22Rv1 (cell line): ENCODE results near the gene DSCAML1.

ENCODE experiments used
- H3K27ac ChIP-seq: fragments of 450-650 bp; 2 replicates; pipeline ENCODE4 v1.5.1; 2017
- CTCF ChIP-seq: fragments of 450-650 bp; IDR thresholded peaks from 2 replicates; pipeline ENCODE4 v1.5.1; 2017; ENCODE audit warnings: mild to moderate bottlenecking
- ZFX ChIP-seq: fragments of 450-650 bp; IDR thresholded peaks from 2 replicates; pipeline ENCODE4 v1.6.1; 2017; ENCODE audit warnings: antibody characterized with exemption, borderline replicate concordance

DSCAML1 gene

GRCh38 chr11:117744471-117745150, 52.4 kb downstream of the DSCAML1 start:
- no peak overlapping the region for H3K27ac ChIP-seq
- no peak for TF ChIP-seq CTCF
- no peak for TF ChIP-seq ZFX

GRCh38 chr11:117743121-117743815, 53.7 kb downstream of the DSCAML1 start:
- TF ChIP-seq CTCF (no peak), ZFX (no peak)

GRCh38 chr11:117738246-117738957, 58.6 kb downstream of the DSCAML1 start:
- no peak overlapping the region for H3K27ac ChIP-seq
- TF ChIP-seq CTCF (no peak), ZFX (no peak)

More at GRCh38 chr11:117743121-117743815, 53.7 kb downstream of the DSCAML1 start:
- H3K27ac ChIP-seq: no peak overlapping the region

- H3K27ac ChIP-seq: no peak overlapping the region
- TF ChIP-seq ZFX (no peak), CTCF (no peak)
These were observed 61.6 kb downstream of the DSCAML1 start for GRCh38 chr11:117735350-117735977.

DNA sequence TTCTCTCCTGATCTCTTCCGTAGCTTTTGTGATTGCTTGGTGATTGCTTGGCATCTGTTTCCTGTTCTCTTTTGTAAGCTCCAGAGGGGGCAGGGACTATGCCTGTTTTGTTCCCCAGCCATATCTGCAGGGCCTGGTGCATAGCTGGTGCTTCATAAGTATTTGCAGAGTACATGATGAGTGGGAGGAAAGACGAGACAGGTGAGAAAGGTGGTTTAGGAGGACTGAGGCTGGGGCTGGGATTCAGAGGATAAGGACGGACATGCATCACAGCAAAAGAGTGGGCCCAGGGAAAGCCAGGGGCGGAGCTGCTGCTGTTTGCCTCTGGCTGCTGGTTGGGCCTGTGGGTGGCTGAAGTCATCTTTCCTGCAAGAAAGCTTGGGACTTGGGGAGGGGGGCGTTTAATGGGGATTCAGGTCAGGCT, 62.4 kb downstream of the DSCAML1 start:
- TF ChIP-seq CTCF (no peak), ZFX (no peak)
- no peak overlapping the region for H3K27ac ChIP-seq

GRCh38 chr11:117733316-117733715, 63.7 kb downstream of the DSCAML1 start:
- TF ChIP-seq ZFX: no peak
- no peak for TF ChIP-seq CTCF
- H3K27ac ChIP-seq: no peak overlapping the region
